Measurements from ENCODE around the gene PGBD5.
A peak's percentile ranks its signal among the peaks of the same experiment; 100 is the strongest.
"Not testable (repeated sequence)": the region's sequence is repeated elsewhere in the genome, so short reads cannot be mapped to it uniquely, and the experiment has no call there.

PGBD5 gene

DNA sequence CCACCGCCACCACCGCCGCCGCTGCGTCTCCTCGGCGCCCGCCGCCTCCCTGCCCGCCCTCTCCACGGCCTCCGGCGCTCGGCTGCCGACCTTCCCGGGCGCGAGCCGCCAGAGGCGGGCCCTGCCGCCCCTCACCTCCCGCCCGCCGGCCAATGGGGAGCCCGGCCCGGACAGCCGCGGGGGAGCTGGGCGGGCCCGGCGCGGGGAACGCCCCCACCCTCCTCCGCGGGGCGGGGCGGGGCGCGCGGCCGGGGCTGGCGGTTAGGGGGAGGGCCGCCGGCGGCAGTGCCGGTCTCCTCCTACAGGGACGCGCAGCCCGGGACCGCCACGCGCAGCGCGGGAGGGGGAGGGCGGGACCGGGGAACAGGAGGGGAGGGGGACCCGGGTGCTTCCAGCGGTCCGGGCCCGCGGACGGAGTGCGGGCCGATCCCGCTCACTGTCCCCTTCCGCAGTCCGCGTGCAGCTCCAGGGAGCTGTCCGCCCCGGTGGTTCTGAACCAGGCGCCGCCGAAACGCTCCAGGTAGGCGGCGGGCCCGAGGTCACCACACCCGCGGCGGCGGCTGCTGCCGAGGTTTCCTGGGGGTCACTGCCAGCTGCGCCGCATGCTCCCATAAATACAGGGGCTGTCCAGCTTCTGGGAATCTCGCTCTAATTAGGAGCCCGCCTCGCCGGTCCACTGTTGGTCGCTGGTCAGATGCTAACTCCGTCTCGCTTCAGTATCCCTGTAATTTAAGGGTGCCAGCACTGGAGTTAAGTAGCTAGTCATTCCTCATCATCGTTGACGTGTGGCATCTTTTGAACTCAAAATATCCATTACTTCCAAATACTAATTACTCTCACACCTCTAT, at the start of gene PGBD5:
PGBD5 (minus strand) TSS at position 87 of the 848 bp plus-strand sequence. CDS start 404 bp downstream, outside the sequence.
- peak within 1 kb of the TSS; percentile 52 for H3K4me3 ChIP-seq (ENCODE audit: low read depth, low read length)
- ChIA-PET CTCF (no interaction called here), POLR2A (no interaction called here)
- TF ChIP-seq, protein P1, sequence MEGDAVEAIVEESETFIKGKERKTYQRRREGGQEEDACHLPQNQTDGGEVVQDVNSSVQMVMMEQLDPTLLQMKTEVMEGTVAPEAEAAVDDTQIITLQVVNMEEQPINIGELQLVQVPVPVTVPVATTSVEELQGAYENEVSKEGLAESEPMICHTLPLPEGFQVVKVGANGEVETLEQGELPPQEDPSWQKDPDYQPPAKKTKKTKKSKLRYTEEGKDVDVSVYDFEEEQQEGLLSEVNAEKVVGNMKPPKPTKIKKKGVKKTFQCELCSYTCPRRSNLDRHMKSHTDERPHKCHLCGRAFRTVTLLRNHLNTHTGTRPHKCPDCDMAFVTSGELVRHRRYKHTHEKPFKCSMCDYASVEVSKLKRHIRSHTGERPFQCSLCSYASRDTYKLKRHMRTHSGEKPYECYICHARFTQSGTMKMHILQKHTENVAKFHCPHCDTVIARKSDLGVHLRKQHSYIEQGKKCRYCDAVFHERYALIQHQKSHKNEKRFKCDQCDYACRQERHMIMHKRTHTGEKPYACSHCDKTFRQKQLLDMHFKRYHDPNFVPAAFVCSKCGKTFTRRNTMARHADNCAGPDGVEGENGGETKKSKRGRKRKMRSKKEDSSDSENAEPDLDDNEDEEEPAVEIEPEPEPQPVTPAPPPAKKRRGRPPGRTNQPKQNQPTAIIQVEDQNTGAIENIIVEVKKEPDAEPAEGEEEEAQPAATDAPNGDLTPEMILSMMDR (IDR thresholded peaks at IDR 0.05; ENCODE audit: insufficient read depth, low read length, missing control alignments): no peak
- no peak for DNase-seq (ENCODE audit: low read depth, low spot score)

DNA sequence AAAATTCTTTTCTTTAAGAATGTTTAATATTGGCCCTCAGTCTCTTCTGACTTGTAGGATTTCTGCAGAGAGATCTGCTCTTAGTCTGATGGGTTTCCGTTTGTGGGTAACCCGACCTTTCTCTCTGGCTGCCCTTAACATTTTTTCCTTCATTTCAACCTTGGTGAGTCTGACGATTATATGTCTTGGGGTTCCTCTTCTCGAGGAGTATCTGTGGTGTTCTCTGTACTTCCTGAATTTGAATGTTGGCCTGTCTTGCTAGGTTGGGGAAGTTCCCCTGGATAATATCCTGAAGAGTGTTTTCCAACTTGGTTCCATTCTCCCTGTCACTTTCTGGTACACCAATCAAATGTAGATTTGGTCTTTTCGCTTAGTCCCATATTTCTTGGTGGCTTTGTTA, 48.8 kb upstream of the PGBD5 start:
- H3K4me3 ChIP-seq (ENCODE audit: low read depth, low read length); POLR2A ChIA-PET; DNase-seq (ENCODE audit: low read depth, low spot score); CTCF ChIA-PET: not testable (repeated sequence)

DNA sequence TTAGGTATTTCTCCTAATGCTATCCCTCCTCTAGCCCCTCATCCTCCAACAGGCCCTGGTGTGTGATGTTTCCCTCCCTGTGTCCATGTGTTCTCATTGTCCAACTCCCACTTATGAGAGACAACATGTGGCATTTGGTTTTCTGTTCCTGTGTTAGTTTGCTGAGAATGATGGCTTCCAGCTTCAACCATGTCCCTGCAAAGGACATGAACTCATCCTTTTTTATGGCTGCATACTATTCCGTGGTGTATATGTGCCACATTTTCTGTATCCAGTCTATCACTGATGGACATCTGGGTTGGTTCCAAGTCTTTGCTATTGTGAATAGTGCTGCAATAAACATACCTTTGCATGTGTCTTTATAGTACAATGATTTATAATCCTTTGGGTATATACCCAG, 44.6 kb upstream of the PGBD5 start:
- H3K4me3 ChIP-seq (ENCODE audit: low read depth, low read length); POLR2A ChIA-PET; CTCF ChIA-PET; DNase-seq (ENCODE audit: low read depth, low spot score): not testable (repeated sequence)

DNA sequence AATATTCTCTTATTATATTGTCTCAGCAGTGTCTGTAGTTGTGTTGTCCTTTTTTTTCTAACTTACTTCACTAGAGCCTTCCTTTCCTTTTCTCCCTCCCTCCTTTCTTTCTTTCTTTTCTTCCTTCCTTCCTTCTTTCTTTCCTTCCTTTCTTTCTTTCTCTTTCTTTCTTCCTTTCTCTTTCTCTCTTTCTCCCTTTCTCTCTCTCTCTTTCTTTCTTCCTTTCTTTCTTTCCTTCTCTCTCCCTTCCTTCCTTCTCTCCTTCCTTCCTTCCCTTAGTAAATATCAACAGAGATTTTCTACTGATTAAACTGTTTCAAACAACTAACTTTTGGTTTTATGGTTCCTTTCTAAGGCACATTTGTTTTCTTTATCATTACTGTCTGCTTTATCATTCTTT, 43.1 kb upstream of the PGBD5 start:
- no peak overlapping the region for H3K4me3 ChIP-seq (ENCODE audit: low read depth, low read length)
- POLR2A ChIA-PET: no interaction called here
- CTCF ChIA-PET: no interaction called here
- TF ChIP-seq, protein P1 (IDR thresholded peaks at IDR 0.05; ENCODE audit: insufficient read depth, low read length, missing control alignments): no peak
- DNase-seq (ENCODE audit: low read depth, low spot score): no peak

DNA sequence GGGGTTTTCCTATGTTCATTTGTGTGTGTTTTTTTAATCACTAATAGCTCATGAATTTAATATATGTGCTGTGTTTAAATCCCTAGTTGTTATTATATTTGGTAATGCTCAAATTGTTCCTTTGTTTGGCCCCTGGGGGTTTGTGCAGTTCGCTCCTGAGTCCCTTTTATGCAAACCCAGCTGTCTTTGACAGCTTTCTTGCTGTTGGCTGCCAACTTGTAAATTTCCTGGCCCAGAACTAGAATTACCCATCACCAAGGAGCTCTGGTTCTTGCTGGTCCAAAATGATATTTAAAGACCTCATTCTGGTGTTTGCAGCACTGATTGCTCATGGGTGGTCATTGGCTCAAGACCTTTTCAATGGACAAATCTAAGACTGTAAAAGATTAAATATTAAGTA, 39.6 kb upstream of the PGBD5 start:
- POLR2A ChIA-PET: no interaction called here
- CTCF ChIA-PET: no interaction called here
- no peak overlapping the region for H3K4me3 ChIP-seq (ENCODE audit: low read depth, low read length)
- no peak for DNase-seq (ENCODE audit: low read depth, low spot score)
- TF ChIP-seq, protein P1 (IDR thresholded peaks at IDR 0.05; ENCODE audit: insufficient read depth, low read length, missing control alignments): no peak

DNA sequence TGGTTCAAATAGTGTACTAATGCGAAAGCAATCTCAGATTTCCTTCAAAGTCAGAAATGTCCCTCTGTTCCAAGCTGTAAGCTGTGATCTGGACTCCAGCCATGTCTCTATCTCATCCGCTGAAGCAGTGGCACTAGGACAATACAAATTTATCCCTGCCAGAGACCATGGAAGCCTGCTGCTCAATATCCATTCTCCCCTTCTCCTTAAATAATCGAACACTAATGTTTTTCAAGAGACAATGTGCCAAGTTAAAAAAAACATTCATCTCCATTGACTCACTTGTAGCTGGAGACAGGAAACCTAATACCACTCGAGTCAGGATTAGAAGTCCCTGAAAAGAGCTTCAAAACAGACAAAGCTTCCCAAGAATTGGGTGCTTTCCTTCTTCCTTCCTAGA, 38.5 kb upstream of the PGBD5 start:
- POLR2A ChIA-PET: no interaction called here
- CTCF ChIA-PET: no interaction called here
- TF ChIP-seq, protein P1 (IDR thresholded peaks at IDR 0.05; ENCODE audit: insufficient read depth, low read length, missing control alignments): no peak
- DNase-seq (ENCODE audit: low read depth, low spot score): no peak
- no peak overlapping the region for H3K4me3 ChIP-seq (ENCODE audit: low read depth, low read length)

- TF ChIP-seq, protein P1 (IDR thresholded peaks at IDR 0.05; ENCODE audit: insufficient read depth, low read length, missing control alignments): no peak
- POLR2A ChIA-PET: no interaction called here
- H3K4me3 ChIP-seq (ENCODE audit: low read depth, low read length): no peak overlapping the region
- no peak for DNase-seq (ENCODE audit: low read depth, low spot score)
- CTCF ChIA-PET: no interaction called here
These were observed 37.6 kb upstream of the PGBD5 start for GRCh38 chr1:230463760-230464159.
